H54 (cell line): ENCODE results near the gene SULT1C4.
"Not testable (repeated sequence)": the region's sequence is repeated elsewhere in the genome, so short reads cannot be mapped to it uniquely, and the experiment has no call there.

Experiments
- DNase-seq: peaks from one replicate; pipeline ENCODE4 v3.0.0; 2011; ENCODE audit warnings: low spot score, mixed read lengths; ENCODE audit not compliant: insufficient read length
- FAIRE-seq: peaks from 3 replicates; lab custom pipeline; 2011; peaks lifted over from hg19 to GRCh38; lab: Jason Lieb, UNC
- POLR2A ChIP-seq: IDR thresholded peaks from 2 replicates; pipeline ENCODE4 v1.6.1; 2011; ENCODE audit warnings: low read depth, mild to moderate bottlenecking, low read length

SULT1C4 gene

GRCh38 chr2:108377815-108378630 is at the start of gene SULT1C4:
SULT1C4 (plus strand) TSS chr2:108377954; CDS start chr2:108378338, 384 bp downstream.
- FAIRE-seq (no peak), DNase-seq (no peak)
- no peak for TF ChIP-seq POLR2A

- no peak for DNase-seq
- no peak for FAIRE-seq
- TF ChIP-seq POLR2A, result no peak
Measured at GRCh38 chr2:108329771-108330170, 48.0 kb upstream of the SULT1C4 start.

- FAIRE-seq, result no peak
- no peak for TF ChIP-seq POLR2A
- no peak for DNase-seq
Measured at GRCh38 chr2:108330979-108331378, 46.8 kb upstream of the SULT1C4 start.

GRCh38 chr2:108345951-108346350 is 31.8 kb upstream of the SULT1C4 start:
- TF ChIP-seq POLR2A, result no peak
- FAIRE-seq, result no peak
- DNase-seq, result no peak

- DNase-seq (no peak), FAIRE-seq (no peak)
- no peak for TF ChIP-seq POLR2A
Measured at GRCh38 chr2:108346827-108347226, 30.9 kb upstream of the SULT1C4 start.

GRCh38 chr2:108347786-108348185 is 30.0 kb upstream of the SULT1C4 start:
- DNase-seq (no peak), FAIRE-seq (no peak)
- TF ChIP-seq POLR2A, result no peak

GRCh38 chr2:108348816-108349570 is 28.8 kb upstream of the SULT1C4 start:
- FAIRE-seq, result no peak
- no peak for TF ChIP-seq POLR2A
- no peak for DNase-seq

- FAIRE-seq, result no peak
- TF ChIP-seq POLR2A, result no peak
- DNase-seq, result no peak
Measured at GRCh38 chr2:108349571-108349928, 28.2 kb upstream of the SULT1C4 start.

- DNase-seq (no peak), FAIRE-seq (no peak)
- no peak for TF ChIP-seq POLR2A
Measured at GRCh38 chr2:108351889-108352288, 25.9 kb upstream of the SULT1C4 start.

- no peak for TF ChIP-seq POLR2A
- FAIRE-seq (no peak), DNase-seq (no peak)
Measured at GRCh38 chr2:108354136-108354535, 23.6 kb upstream of the SULT1C4 start.

- no peak for FAIRE-seq
- no peak for TF ChIP-seq POLR2A
- DNase-seq, result no peak
Measured at GRCh38 chr2:108355906-108356734, 21.6 kb upstream of the SULT1C4 start.

GRCh38 chr2:108359336-108359735 is 18.4 kb upstream of the SULT1C4 start:
- not testable (repeated sequence) for FAIRE-seq, DNase-seq

- FAIRE-seq (no peak), DNase-seq (no peak)
Measured at GRCh38 chr2:108360776-108361468, 16.8 kb upstream of the SULT1C4 start.

More at GRCh38 chr2:108360776-108361468, 16.8 kb upstream of the SULT1C4 start:
- no peak for TF ChIP-seq POLR2A
